HEK293 (cell line): ENCODE results near the gene MSI2.
A peak's percentile ranks its signal among the peaks of the same experiment; 100 is the strongest.

Experiments
- CTCF ChIA-PET: fragments of 350-600 bp; formaldehyde crosslinking; extraction: SDS; loops from one replicate; lab custom pipeline; 2021; ENCODE audit warnings: antibody characterized with exemption; lab: Yijun Ruan, JAX
- POLR2A ChIA-PET: fragments of 300-600 bp; formaldehyde crosslinking; extraction: SDS; loops from one replicate; lab custom pipeline; 2020; ENCODE audit warnings: antibody characterized with exemption, inconsistent platforms; lab: Yijun Ruan, JAX
- H3K27ac ChIP-seq: fragments of 200-500 bp; sonication (Bioruptor generic); 2 replicates; pipeline ENCODE4 v1.5.1; 2014; ENCODE audit warnings: low read depth, low read length, control low read depth, inconsistent platforms; ENCODE audit errors: extremely low read depth
- H3K36me3 ChIP-seq, 2 experiments: fragments of 200-500 bp in 1 of 2; sonication (Bioruptor generic) in 1 of 2; 1 replicate in 1 of 2; 2 replicates in 1 of 2; pipeline ENCODE4 v1.5.1; 2014 to 2017; ENCODE audit warnings: inconsistent platforms in 2 of 2, low read length in 2 of 2; ENCODE audit not compliant: control insufficient read depth in 2 of 2, insufficient read depth in 1 of 2
- H3K4me1 ChIP-seq: fragments of 200-500 bp; sonication (Bioruptor generic); 2 replicates; pipeline ENCODE4 v1.5.1; 2014; ENCODE audit warnings: mild to moderate bottlenecking, low read length, inconsistent platforms; ENCODE audit not compliant: control insufficient read depth, insufficient read depth
- H3K4me3 ChIP-seq: 2 replicates; pipeline ENCODE4 v1.5.1; 2011; ENCODE audit warnings: low read depth, mild to moderate bottlenecking, control low read depth, low read length, moderate library complexity
- H3K9me3 ChIP-seq: fragments of 200-500 bp; sonication (Bioruptor generic); 2 replicates; pipeline ENCODE4 v1.5.1; 2014; ENCODE audit warnings: low read depth, low read length, inconsistent platforms; ENCODE audit not compliant: control insufficient read depth, insufficient read depth
- BCL6B ChIP-seq: fragments of 450-650 bp; formaldehyde crosslinking; IDR thresholded peaks from 2 replicates; pipeline ENCODE4 v1.5.1; 2017; ENCODE audit warnings: missing biosample characterization, missing genetic modification characterization
- GFI1B ChIP-seq: fragments of 450-650 bp; formaldehyde crosslinking; IDR thresholded peaks from 2 replicates; pipeline ENCODE4 v1.5.1; 2016; ENCODE audit warnings: missing biosample characterization, missing genetic modification characterization
- GLIS1 ChIP-seq: fragments of 450-650 bp; formaldehyde crosslinking; IDR thresholded peaks from 2 replicates; pipeline ENCODE4 v1.5.1; 2016; ENCODE audit warnings: missing biosample characterization, missing genetic modification characterization
- PRDM6 ChIP-seq: fragments of 450-650 bp; formaldehyde crosslinking; IDR thresholded peaks from 2 replicates; pipeline ENCODE4 v1.5.1; 2017; ENCODE audit warnings: missing biosample characterization, missing genetic modification characterization
- SALL2 ChIP-seq: fragments of 450-650 bp; formaldehyde crosslinking; IDR thresholded peaks from 2 replicates; pipeline ENCODE4 v1.5.0; 2017; ENCODE audit warnings: missing biosample characterization, mild to moderate bottlenecking, missing genetic modification characterization, borderline replicate concordance
- SCRT2 ChIP-seq: fragments of 450-650 bp; formaldehyde crosslinking; IDR thresholded peaks from 2 replicates; pipeline ENCODE4 v1.5.1; 2016; ENCODE audit warnings: missing biosample characterization, missing genetic modification characterization
- SETDB1 ChIP-seq: IDR thresholded peaks from one replicate; pipeline ENCODE4 v1.6.1; 2017; ENCODE audit warnings: mild to moderate bottlenecking, low read length, moderate library complexity, mixed read lengths; ENCODE audit not compliant: insufficient read length
- ZBTB20 ChIP-seq: fragments of 450-650 bp; formaldehyde crosslinking; IDR thresholded peaks from 2 replicates; pipeline ENCODE4 v1.5.1; 2016; ENCODE audit warnings: missing biosample characterization, missing genetic modification characterization
- ZBTB44 ChIP-seq: fragments of 450-650 bp; IDR thresholded peaks from 2 replicates; pipeline ENCODE4 v1.5.1; 2018; ENCODE audit warnings: missing biosample characterization, mild to moderate bottlenecking, missing genetic modification characterization
- ZIC2 ChIP-seq: fragments of 450-650 bp; formaldehyde crosslinking; IDR thresholded peaks from 2 replicates; pipeline ENCODE4 v1.5.1; 2016; ENCODE audit warnings: missing biosample characterization, missing genetic modification characterization
- ZNF140 ChIP-seq: fragments of 450-650 bp; formaldehyde crosslinking; IDR thresholded peaks from 2 replicates; pipeline ENCODE4 v1.5.1; 2016; ENCODE audit warnings: missing biosample characterization, missing genetic modification characterization
- ZNF184 ChIP-seq: fragments of 450-650 bp; IDR thresholded peaks from 2 replicates; pipeline ENCODE4 v1.5.1; 2018; ENCODE audit warnings: missing biosample characterization, mild to moderate bottlenecking, missing genetic modification characterization
- ZNF248 ChIP-seq: fragments of 450-650 bp; formaldehyde crosslinking; IDR thresholded peaks from 2 replicates; pipeline ENCODE4 v1.5.1; 2017; ENCODE audit warnings: missing biosample characterization, missing genetic modification characterization
- ZNF324 ChIP-seq: fragments of 450-650 bp; formaldehyde crosslinking; IDR thresholded peaks from 2 replicates; pipeline ENCODE4 v1.5.1; 2016; ENCODE audit warnings: missing biosample characterization, missing genetic modification characterization
- ZNF341 ChIP-seq: fragments of 450-650 bp; formaldehyde crosslinking; IDR thresholded peaks from 2 replicates; pipeline ENCODE4; 2016; ENCODE audit warnings: low read depth, missing biosample characterization, missing genetic modification characterization
- ZNF362 ChIP-seq: fragments of 450-650 bp; formaldehyde crosslinking; IDR thresholded peaks from 2 replicates; pipeline ENCODE4 v1.5.1; 2016; ENCODE audit warnings: missing biosample characterization, missing genetic modification characterization
- ZNF544 ChIP-seq: fragments of 450-650 bp; formaldehyde crosslinking; IDR thresholded peaks from 2 replicates; pipeline ENCODE4 v1.5.0; 2017; ENCODE audit warnings: missing biosample characterization, missing genetic modification characterization
- ZNF600 ChIP-seq: fragments of 450-650 bp; formaldehyde crosslinking; IDR thresholded peaks from 2 replicates; pipeline ENCODE4 v1.5.1; 2016; ENCODE audit warnings: missing biosample characterization, missing genetic modification characterization
- ZNF660 ChIP-seq: fragments of 450-650 bp; IDR thresholded peaks from 2 replicates; pipeline ENCODE4 v1.5.1; 2018; ENCODE audit warnings: missing biosample characterization, mild to moderate bottlenecking, missing genetic modification characterization
- ZNF791 ChIP-seq: fragments of 450-650 bp; formaldehyde crosslinking; IDR thresholded peaks from 2 replicates; pipeline ENCODE4 v1.5.1; 2016; ENCODE audit warnings: missing biosample characterization, missing genetic modification characterization
- ZNF843 ChIP-seq: fragments of 450-650 bp; formaldehyde crosslinking; IDR thresholded peaks from 2 replicates; pipeline ENCODE4 v1.5.1; 2016; ENCODE audit warnings: missing biosample characterization, missing genetic modification characterization

MSI2 gene

GRCh38 chr17:57532966-57533365 is 276.6 kb downstream of the MSI2 start:
- H3K4me3 ChIP-seq = no peak overlapping the region
- H3K27ac ChIP-seq = no peak overlapping the region
- peaks cover 0 to 4% of the 10 kb centered on the region in 2 experiments; a peak in 1 of 3 replicates for H3K36me3 ChIP-seq
- peaks cover 37% of the 10 kb centered on the region for H3K4me1 ChIP-seq
- TF ChIP-seq ZNF140 (tag by site-specific recombination) = no peak
- peak; percentile 54 for TF ChIP-seq SCRT2 (tag by site-specific recombination)
- TF ChIP-seq, all 188 proteins: peak for 1
- ChIA-PET CTCF (no interaction called here), POLR2A (no interaction called here)
- H3K9me3 ChIP-seq = no peaks in the 10 kb centered on the region

- Histone ChIP-seq H3K9me3 (no peaks in the 10 kb centered on the region), H3K27ac (no peak overlapping the region), H3K4me3 (no peak overlapping the region), H3K36me3 (peaks cover 0 to 4% of the 10 kb centered on the region in 2 experiments; a peak in 1 of 3 replicates), H3K4me1 (peaks cover 40% of the 10 kb centered on the region)
- no peak for TF ChIP-seq ZNF248 (tag by site-specific recombination)
- TF ChIP-seq ZIC2 (tag by site-specific recombination) = peak; percentile 36; the same call in 1 of the 2 replicates
- ChIA-PET POLR2A (no interaction called here), CTCF (interaction anchor here (0.6 kb wide), 1 partner anchor 112 kb away, joined by 3 read pairs; no protein-coding TSS in a partner anchor)
These were observed 277.5 kb downstream of the MSI2 start for GRCh38 chr17:57533684-57534305.

- CTCF ChIA-PET = interaction anchor here (0.6 to 1.1 kb wide), 3 partner anchors 13 to 292 kb away, joined by 3 to 4 read pairs (median 3); no protein-coding TSS in a partner anchor
- Histone ChIP-seq H3K4me3 (no peak overlapping the region), H3K36me3 (peaks cover 0 to 4% of the 10 kb centered on the region in 2 experiments; a peak in 1 of 3 replicates), H3K27ac (peak overlapping the region; percentile 81), H3K4me1 (peaks cover 45% of the 10 kb centered on the region), H3K9me3 (no peaks in the 10 kb centered on the region)
- POLR2A ChIA-PET = no interaction called here
- no peak for TF ChIP-seq ZNF184
- TF ChIP-seq SETDB1 = no peak
- no peak for TF ChIP-seq BCL6B (tag by site-specific recombination)
- no peak for TF ChIP-seq ZNF660 (tag by site-specific recombination)
- TF ChIP-seq ZNF600 = no peak
These were observed 278.5 kb downstream of the MSI2 start for GRCh38 chr17:57534863-57535248.

- Histone ChIP-seq H3K4me3 (no peak overlapping the region), H3K9me3 (no peaks in the 10 kb centered on the region), H3K4me1 (peaks cover 45% of the 10 kb centered on the region), H3K36me3 (peaks cover 0 to 4% of the 10 kb centered on the region in 2 experiments; a peak in 1 of 3 replicates), H3K27ac (peak overlapping the region; percentile 81)
- POLR2A ChIA-PET = interaction anchor here (0.6 kb wide), 1 partner anchor 212 kb away, joined by 3 read pairs; no protein-coding TSS in a partner anchor
- CTCF ChIA-PET = interaction anchor here (0.6 to 1.1 kb wide), 3 partner anchors 14 to 292 kb away, joined by 3 to 4 read pairs (median 3); no protein-coding TSS in a partner anchor
- TF ChIP-seq ZBTB20 (tag by site-specific recombination) (peak; percentile 98), PRDM6 (peak; percentile 68), ZBTB44 (tag by site-specific recombination) (peak; percentile 89), ZNF362 (no peak), GLIS1 (tag by site-specific recombination) (peak; percentile 76), ZNF341 (tag by site-specific recombination) (peak; percentile 73; the same call in 1 of the 2 replicates), ZNF791 (tag by site-specific recombination) (no peak), GFI1B (tag by site-specific recombination) (no peak), ZNF544 (tag by site-specific recombination) (no peak), SALL2 (tag by site-specific recombination) (no peak), ZNF324 (tag by site-specific recombination) (0 out of 2 replicates have a peak, but pooled peaks have one; percentile 44), ZNF843 (tag by site-specific recombination) (peak; percentile 88)
These were observed 279.1 kb downstream of the MSI2 start for GRCh38 chr17:57535249-57535966.
